GM12878 (cell line): ENCODE data around the gene S1PR2. TPM values are rescaled to one million over a fixed set of nuclear protein-coding genes. Genes with fewer than 3 reads are reported as not detected.

Source experiments
- ASH2L ChIP-seq: fragments of 300-600, 200-600 bp; sonication (generic); IDR thresholded peaks from 2 replicates; pipeline ENCODE4 v1.6.1; 2017; ENCODE audit warnings: low read depth, mild to moderate bottlenecking, borderline replicate concordance
- CEBPB ChIP-seq, 2 experiments: fragments of 150-350 bp in 1 of 2; IDR thresholded peaks; 2 replicates each; pipeline ENCODE4 v1.6.1; 2012 to 2014; ENCODE audit warnings: low read depth in 2 of 2, low read length in 2 of 2, borderline replicate concordance in 1 of 2, inconsistent platforms in 1 of 2
- CREB1 ChIP-seq: IDR thresholded peaks from 2 replicates; pipeline ENCODE4 v1.6.1; 2012; ENCODE audit warnings: low read depth, mild to moderate bottlenecking, inconsistent platforms
- CREM ChIP-seq: IDR thresholded peaks from 2 replicates; pipeline ENCODE4 v1.6.1; 2014; ENCODE audit warnings: antibody characterized with exemption, low read depth
- E2F4 ChIP-seq: IDR thresholded peaks from 2 replicates; pipeline ENCODE4 v1.6.1; 2012; ENCODE audit warnings: low read depth, low read length, improper control_type of control experiment
- ETV6 ChIP-seq, 2 experiments: fragments of 450-650 bp in 1 of 2; IDR thresholded peaks in 1 of 2; conservative IDR thresholded peaks in 1 of 2; 2 replicates each; pipeline ENCODE4 v1.6.1; 2014; ENCODE audit warnings: antibody characterized with exemption in 1 of 2, borderline replicate concordance in 1 of 2, low read depth in 1 of 2, mild to moderate bottlenecking in 1 of 2, moderate library complexity in 1 of 2
- IKZF1 ChIP-seq: fragments of 450-650 bp; conservative IDR thresholded peaks from 2 replicates; pipeline ENCODE4 v1.6.1; 2017; ENCODE audit warnings: antibody characterized with exemption, mild to moderate bottlenecking
- NR2F1 ChIP-seq: fragments of 450-650 bp; conservative IDR thresholded peaks from 2 replicates; pipeline ENCODE4 v1.6.1; 2017; ENCODE audit warnings: mild to moderate bottlenecking
- RCOR1 ChIP-seq: conservative IDR thresholded peaks from 2 replicates; pipeline ENCODE4 v1.6.1; 2012; ENCODE audit warnings: low read depth, low read length, improper control_type of control experiment
- REST ChIP-seq: IDR thresholded peaks from 2 replicates; pipeline ENCODE4 v1.6.1; 2012; ENCODE audit warnings: mild to moderate bottlenecking, low read depth, low read length
- RFX5 ChIP-seq: IDR thresholded peaks from 2 replicates; pipeline ENCODE4 v1.6.1; 2011; ENCODE audit warnings: low read depth, low read length, improper control_type of control experiment
- SMAD1 ChIP-seq: fragments of 450-650 bp; IDR thresholded peaks from 2 replicates; pipeline ENCODE4 v1.6.1; 2018; ENCODE audit warnings: mild to moderate bottlenecking, low read depth; ENCODE audit not compliant: partially characterized antibody
- ZBTB40 ChIP-seq: fragments of 450-650 bp; IDR thresholded peaks from 2 replicates; pipeline ENCODE4 v1.6.1; 2016; ENCODE audit warnings: mild to moderate bottlenecking, moderate library complexity, borderline replicate concordance
- ZSCAN29 ChIP-seq: fragments of 450-650 bp; IDR thresholded peaks from 2 replicates; pipeline ENCODE4 v1.6.1; 2017; ENCODE audit warnings: mild to moderate bottlenecking, moderate library complexity
- polyA plus RNA-seq, 11 experiments: library from polyadenylated mRNA; depleted of rRNA in 4 of 11; unstranded in 6 of 11; stranded (reverse) in 5 of 11; fragments of >200 nt; fragmentation: Nextera tagmentation in 4 of 11; fragmentation: Illumina TruSeq in 1 of 11; extraction: Ambion mirVana in 4 of 11; extraction: Trizol in 1 of 11; gene quantifications; 1 replicate in 1 of 11; 2 replicates in 10 of 11; pipeline versions ENCODE4 v1.2.1 to v1.2.3, GENCODE V29; 2011 to 2016; ENCODE audit warnings: inconsistent platforms in 2 of 11, missing spikeins in 2 of 11, low read depth in 1 of 11
- total RNA-seq, 4 experiments: library from RNA; depleted of rRNA in 3 of 4; stranded (reverse); fragments of >200 nt in 3 of 4; fragmentation: Illumina TruSeq in 1 of 4; extraction: Trizol in 1 of 4; gene quantifications; 2 replicates each; pipeline versions ENCODE4 v1.2.1 to v1.2.3, GENCODE V29; 2013 to 2021
- TF ChIP-seq, protein P1 (sequence below): fragments of 450-650 bp; IDR thresholded peaks from 2 replicates; pipeline ENCODE4 v1.6.1; 2017; ENCODE audit warnings: mild to moderate bottlenecking, moderate library complexity

The S1PR2 gene
- total and polyA plus RNA-seq, 10 of the 15 experiments (the other 5 are each of a cell fraction or from before 2014, with no cell fraction given) = 4.9 to 26.8 (median 11.6) TPM

DNA sequence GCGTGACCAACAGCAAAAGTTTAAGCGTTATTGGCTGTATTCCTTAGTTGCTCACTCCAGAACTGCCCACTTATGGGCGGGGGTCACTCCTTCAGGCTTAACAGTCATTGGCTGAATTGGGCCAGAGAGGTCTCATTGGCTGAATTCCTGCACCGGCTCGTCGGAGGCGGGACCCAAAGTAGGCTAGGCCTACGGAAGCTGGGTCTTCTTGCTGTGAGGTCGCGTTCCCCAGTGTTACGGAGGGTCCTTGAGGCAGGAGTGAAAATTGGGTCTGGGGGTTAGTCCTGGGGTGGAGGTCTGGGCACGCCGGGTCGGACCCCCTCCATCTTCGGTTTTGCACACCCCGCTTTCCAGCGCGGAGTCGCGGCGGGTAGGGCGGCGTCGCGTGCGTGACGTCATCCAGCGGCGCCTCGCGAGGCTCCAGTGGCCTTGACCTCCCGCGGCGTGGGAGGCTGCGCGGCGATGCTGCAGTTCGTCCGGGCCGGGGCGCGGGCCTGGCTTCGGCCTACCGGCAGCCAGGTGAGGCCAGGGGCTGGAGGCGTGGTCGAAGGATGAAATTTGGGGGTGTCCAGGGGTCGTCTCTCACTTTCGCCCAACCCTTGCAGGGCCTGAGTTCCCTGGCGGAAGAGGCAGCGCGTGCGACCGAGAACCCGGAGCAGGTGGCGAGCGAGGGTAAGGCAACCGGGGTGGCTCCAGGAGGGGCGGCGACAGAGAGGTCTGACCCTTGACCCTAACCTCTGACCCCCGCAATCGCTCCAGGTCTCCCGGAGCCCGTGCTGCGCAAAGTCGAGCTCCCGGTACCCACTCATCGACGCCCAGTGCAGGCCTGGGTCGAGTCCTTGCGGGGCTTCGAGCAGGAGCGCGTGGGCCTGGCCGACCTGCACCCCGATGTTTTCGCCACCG lies 20.9 kb upstream of the S1PR2 start, which contains the start of gene MRPL4 (continued):
- TF ChIP-seq REST = peak; percentile 27; the same call in 1 of the 2 replicates
- TF ChIP-seq NR2F1 = peak; percentile 100
- TF ChIP-seq ASH2L = peak; percentile 95; the same call in 1 of the 2 replicates
- no peak for TF ChIP-seq E2F4
- TF ChIP-seq ZBTB40 = peak; percentile 57; the same call in 1 of the 2 replicates
- TF ChIP-seq RCOR1 = no peak
- 0 out of 2 replicates have a peak, but pooled peaks have one; percentile 70 for TF ChIP-seq ZSCAN29
- 0 out of 4 replicates have a peak, but pooled peaks of 1 of the 2 experiments have one; percentile 20 for TF ChIP-seq ETV6 (conservative IDR thresholded peaks at IDR 0.05 in 1 of 2, IDR thresholded peaks at IDR 0.05 in 1 of 2; ENCODE audit: borderline replicate concordance in 1 of 2, low read depth in 1 of 2)
- peak; percentile 90 for TF ChIP-seq IKZF1
- peak; percentile 61; the same call in 1 of the 2 replicates for TF ChIP-seq RFX5
- peak; percentile 99 for TF ChIP-seq CREB1
- TF ChIP-seq CEBPB (IDR thresholded peaks at IDR 0.05; ENCODE audit: borderline replicate concordance in 1 of 2, low read depth in 2 of 2, low read length in 2 of 2) = no peak
- TF ChIP-seq, protein P1, sequence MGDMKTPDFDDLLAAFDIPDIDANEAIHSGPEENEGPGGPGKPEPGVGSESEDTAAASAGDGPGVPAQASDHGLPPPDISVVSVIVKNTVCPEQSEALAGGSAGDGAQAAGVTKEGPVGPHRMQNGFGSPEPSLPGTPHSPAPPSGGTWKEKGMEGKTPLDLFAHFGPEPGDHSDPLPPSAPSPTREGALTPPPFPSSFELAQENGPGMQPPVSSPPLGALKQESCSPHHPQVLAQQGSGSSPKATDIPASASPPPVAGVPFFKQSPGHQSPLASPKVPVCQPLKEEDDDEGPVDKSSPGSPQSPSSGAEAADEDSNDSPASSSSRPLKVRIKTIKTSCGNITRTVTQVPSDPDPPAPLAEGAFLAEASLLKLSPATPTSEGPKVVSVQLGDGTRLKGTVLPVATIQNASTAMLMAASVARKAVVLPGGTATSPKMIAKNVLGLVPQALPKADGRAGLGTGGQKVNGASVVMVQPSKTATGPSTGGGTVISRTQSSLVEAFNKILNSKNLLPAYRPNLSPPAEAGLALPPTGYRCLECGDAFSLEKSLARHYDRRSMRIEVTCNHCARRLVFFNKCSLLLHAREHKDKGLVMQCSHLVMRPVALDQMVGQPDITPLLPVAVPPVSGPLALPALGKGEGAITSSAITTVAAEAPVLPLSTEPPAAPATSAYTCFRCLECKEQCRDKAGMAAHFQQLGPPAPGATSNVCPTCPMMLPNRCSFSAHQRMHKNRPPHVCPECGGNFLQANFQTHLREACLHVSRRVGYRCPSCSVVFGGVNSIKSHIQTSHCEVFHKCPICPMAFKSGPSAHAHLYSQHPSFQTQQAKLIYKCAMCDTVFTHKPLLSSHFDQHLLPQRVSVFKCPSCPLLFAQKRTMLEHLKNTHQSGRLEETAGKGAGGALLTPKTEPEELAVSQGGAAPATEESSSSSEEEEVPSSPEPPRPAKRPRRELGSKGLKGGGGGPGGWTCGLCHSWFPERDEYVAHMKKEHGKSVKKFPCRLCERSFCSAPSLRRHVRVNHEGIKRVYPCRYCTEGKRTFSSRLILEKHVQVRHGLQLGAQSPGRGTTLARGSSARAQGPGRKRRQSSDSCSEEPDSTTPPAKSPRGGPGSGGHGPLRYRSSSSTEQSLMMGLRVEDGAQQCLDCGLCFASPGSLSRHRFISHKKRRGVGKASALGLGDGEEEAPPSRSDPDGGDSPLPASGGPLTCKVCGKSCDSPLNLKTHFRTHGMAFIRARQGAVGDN = peak; percentile 86
- no peak for TF ChIP-seq SMAD1
- peak; percentile 100 for TF ChIP-seq CREM
